IPS-15b (cell line): ENCODE data around the gene PAX1.

ENCODE experiments used
- H3K27me3 ChIP-seq: one replicate; pipeline ENCODE4 v1.6.1; 2013; ENCODE audit warnings: low read length; ENCODE audit not compliant: control insufficient read depth, insufficient read depth
- H3K36me3 ChIP-seq: one replicate; pipeline ENCODE4 v1.6.1; 2013; ENCODE audit warnings: low read length; ENCODE audit not compliant: control insufficient read depth, insufficient read depth
- H3K4me1 ChIP-seq: one replicate; pipeline ENCODE4 v1.6.1; 2013; ENCODE audit warnings: mild to moderate bottlenecking, low read length; ENCODE audit not compliant: control insufficient read depth, insufficient read depth
- H3K4me3 ChIP-seq: one replicate; pipeline ENCODE4 v1.5.1; 2013; ENCODE audit warnings: low read depth, low read length
- H3K9ac ChIP-seq: one replicate; pipeline ENCODE4 v1.6.1; 2013; ENCODE audit warnings: low read depth, mild to moderate bottlenecking, low read length
- H3K9me3 ChIP-seq: one replicate; pipeline ENCODE4 v1.6.1; 2013; ENCODE audit warnings: mild to moderate bottlenecking, low read length; ENCODE audit not compliant: control insufficient read depth, insufficient read depth

Gene PAX1

GRCh38 chr20:21767739-21768223 lies 62.3 kb downstream of the PAX1 start:
- Histone ChIP-seq H3K36me3 (no peaks in the 10 kb centered on the region), H3K4me3 (peak overlapping the region; percentile 59), H3K9me3 (no peaks in the 10 kb centered on the region), H3K4me1 (no peaks in the 10 kb centered on the region), H3K27me3 (peaks cover 22% of the 10 kb centered on the region), H3K9ac (peak overlapping the region; percentile 57)
